Loucy (cell line): ENCODE measurements around the gene CCDC8.

Source experiments
- CTCF ChIP-seq: fragments of 200-600 bp; sonication (generic); conservative IDR thresholded peaks from 2 replicates; pipeline ENCODE4 v1.5.1; 2014; ENCODE audit warnings: mild to moderate bottlenecking, antibody characterized with exemption, low read length
- EZH2phosphoT487 ChIP-seq: fragments of 200-600 bp; IDR thresholded peaks from 2 replicates; pipeline ENCODE4 v1.6.1; 2018; ENCODE audit warnings: antibody characterized with exemption, mild to moderate bottlenecking, moderate library complexity, borderline replicate concordance

GRCh38 chr19:46412650-46413261 is 608 bp downstream of the CCDC8 start:
- TF ChIP-seq EZH2phosphoT487 (no peak), CTCF (no peak)
